GM12873 (cell line): ENCODE results near the gene SAMD4A.

Experiments
- TF ChIP-seq, protein P1 (sequence below): IDR thresholded peaks from 2 replicates; pipeline ENCODE4 v1.5.1; 2012; ENCODE audit warnings: low read depth, mild to moderate bottlenecking, moderate library complexity, low read length, control low read depth; ENCODE audit not compliant: insufficient read depth; ENCODE audit errors: missing control alignments

The SAMD4A gene

DNA sequence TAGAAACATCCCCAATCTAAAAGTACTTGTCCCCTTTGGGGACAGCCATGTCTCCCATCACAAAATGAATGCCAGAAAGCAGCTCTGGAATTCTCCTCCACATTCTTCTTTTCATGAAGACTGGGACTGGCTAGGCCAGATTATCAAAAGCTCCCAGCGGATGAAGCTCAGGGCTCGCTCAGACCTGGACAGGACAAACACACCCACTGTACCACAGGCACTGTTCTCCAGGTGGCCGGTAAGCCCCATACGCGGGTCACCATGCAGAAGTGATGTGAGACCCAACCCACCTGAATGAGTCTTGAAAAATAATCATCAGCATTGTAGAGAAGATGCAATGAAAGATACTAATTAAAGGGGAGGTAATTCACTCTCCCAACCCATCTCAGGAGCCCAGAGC lies 250.6 kb downstream of the SAMD4A start:
- TF ChIP-seq, protein P1, sequence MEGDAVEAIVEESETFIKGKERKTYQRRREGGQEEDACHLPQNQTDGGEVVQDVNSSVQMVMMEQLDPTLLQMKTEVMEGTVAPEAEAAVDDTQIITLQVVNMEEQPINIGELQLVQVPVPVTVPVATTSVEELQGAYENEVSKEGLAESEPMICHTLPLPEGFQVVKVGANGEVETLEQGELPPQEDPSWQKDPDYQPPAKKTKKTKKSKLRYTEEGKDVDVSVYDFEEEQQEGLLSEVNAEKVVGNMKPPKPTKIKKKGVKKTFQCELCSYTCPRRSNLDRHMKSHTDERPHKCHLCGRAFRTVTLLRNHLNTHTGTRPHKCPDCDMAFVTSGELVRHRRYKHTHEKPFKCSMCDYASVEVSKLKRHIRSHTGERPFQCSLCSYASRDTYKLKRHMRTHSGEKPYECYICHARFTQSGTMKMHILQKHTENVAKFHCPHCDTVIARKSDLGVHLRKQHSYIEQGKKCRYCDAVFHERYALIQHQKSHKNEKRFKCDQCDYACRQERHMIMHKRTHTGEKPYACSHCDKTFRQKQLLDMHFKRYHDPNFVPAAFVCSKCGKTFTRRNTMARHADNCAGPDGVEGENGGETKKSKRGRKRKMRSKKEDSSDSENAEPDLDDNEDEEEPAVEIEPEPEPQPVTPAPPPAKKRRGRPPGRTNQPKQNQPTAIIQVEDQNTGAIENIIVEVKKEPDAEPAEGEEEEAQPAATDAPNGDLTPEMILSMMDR: no peak

DNA sequence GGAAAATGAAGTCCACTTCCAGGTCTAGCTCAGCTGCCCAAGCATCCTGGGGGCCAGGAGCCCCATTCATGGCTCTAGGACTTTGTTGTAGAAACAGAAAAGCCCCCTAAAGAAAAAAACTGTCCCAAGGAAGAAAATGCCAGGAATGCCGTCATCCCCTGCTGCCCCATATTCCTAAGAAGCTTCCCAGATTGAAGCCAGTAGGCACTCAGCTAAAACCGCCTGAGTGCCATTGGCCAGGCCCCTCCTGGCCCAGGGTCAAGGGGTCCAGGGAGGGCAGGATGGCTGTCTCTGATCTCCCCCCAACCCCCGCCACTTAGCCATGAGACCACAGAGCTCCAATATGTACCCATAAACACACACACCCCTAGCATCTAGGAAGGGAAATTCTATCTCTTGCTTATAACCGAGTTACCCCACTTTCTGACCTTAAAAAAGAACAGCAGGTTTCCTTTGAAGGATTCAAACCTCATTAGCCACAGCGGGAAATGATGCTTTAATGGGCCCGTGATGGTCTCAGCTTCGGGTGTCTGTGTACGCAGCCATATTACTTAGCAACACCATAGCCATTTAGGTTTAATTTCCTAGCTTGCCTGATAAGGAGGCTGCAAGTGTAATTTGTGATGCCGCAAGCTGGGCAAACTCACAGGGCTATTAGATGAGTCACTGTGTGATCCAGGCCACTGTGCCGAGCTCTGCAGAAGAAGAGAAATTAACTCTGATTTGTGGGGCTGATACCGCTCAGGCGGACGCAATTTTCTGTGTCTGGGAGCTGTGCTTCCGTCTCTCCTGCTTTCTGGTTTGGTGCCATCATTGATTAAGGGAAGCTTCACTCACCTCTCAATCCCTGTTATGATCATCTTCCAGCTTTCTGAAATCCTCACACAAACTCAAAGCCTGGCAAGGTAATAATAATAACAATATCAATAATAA lies 251.5 kb downstream of the SAMD4A start:
- TF ChIP-seq, protein P1: no peak

DNA sequence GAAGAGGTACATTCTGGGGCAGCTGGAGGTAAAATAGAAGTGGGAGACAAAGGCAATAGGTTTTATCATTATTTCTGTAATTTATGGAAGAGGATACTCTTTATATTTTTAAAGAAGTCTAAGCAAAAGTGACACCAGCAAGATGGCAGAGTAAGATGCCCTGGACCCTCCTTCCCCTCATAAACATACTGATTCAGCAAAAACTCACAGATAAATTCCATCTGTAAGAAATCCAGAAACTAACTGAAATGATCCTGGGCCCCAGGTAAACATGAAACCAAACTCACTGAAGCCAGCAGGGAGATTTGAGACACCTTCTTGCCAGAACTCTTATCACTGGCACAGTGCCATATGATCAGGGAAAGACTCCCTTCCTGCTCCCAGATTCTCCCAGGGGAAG lies 255.8 kb downstream of the SAMD4A start:
- TF ChIP-seq, protein P1: no peak

DNA sequence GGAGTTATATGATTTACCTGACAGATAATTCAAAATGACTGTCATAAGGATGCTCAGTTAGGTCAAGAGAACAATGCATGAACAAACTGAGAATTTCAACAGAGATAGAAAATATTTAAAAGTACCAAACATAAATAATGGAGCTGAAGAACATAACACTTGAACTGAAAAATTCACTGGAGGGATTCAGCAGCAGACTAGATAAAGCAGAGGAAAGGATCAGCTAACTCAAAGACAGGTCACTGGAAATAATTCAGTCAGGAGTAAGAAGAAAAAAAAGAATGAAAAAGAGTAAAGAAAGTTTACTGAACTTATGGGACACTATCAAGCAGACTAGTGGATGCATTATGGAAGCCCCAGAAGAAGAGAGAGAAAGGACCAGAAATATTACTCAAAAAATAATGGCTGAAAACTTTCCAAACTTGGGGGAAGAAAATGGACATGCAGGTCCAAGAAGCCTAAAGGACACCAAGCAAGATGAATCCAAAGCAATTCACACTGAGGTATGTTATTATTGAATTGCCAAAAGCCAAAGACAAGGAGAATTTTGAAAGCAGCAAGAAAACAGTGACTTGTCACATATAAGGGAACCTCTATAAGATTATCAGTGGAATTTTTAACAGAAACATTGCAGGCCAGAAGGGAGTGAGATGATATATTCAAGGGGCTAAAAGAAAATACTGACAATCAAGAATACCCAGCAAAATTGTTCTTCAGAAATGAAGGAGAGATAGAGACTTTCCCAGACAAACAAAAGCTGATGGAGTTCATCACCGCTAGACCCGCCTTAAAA lies 257.0 kb downstream of the SAMD4A start:
- TF ChIP-seq, protein P1: no peak

DNA sequence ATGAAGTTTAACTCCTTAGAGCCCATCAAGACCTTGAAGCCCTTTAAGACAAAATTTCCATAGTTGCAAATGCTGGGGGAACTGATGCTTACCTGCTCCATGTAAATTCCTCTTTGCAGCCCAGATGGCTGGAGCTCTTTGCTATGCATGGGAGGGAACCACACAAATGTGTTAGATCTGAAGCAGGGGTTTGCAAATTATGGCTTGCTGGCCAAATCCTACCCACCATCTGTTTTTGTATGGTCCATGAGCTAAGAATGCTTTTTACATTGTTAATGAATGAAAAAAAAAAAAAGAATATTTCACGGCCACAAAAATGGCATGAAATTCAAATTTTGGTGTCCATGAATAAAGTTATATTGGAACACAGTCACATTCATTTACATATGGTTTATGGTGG lies 261.1 kb downstream of the SAMD4A start:
- TF ChIP-seq, protein P1: no peak

DNA sequence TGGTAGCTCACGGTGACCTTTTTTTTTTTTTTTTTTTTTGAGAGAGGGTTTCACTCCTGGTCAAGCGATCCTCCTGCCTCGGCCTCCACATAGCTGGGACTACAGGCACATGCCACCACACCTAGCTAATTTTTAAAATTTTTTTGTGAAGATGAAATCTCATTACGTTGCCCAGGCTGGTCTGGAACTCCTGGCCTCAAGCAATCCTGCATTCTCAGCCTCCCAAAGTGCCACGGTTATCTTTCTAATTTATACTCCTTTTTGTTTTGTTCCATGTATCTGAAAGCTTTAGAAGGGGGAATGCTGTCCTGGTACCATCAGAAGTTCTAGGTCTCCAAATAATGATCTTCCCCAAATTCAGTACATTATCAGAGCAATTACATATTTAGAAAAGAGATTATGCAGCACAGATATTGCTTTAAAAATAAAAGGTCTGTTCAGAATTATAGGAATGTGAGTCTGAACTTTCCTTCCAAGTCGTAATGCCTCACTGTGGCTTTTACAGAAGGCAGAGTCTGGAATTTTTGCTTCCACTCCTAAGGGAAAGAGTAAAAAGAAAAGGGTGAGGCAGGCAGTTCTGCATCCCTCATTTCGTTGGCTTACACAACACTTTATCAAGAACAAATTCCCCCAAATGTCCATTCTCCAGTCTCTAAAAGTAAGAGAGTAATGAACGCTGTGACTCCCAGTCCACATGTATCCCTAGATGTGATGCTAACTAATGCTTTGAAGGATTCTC lies 262.7 kb downstream of the SAMD4A start:
- TF ChIP-seq, protein P1: no peak
